ENCODE measurements around the gene OGFOD3. TPM values are rescaled to one million over a fixed set of nuclear protein-coding genes. Genes with fewer than 3 reads are reported as not detected.

OGFOD3 gene
- total and polyA plus RNA-seq, 2 donors (not counting 3 experiments of a cell fraction or from before 2014, with no cell fraction given), result 31.7 to 34.8 TPM

DNA sequence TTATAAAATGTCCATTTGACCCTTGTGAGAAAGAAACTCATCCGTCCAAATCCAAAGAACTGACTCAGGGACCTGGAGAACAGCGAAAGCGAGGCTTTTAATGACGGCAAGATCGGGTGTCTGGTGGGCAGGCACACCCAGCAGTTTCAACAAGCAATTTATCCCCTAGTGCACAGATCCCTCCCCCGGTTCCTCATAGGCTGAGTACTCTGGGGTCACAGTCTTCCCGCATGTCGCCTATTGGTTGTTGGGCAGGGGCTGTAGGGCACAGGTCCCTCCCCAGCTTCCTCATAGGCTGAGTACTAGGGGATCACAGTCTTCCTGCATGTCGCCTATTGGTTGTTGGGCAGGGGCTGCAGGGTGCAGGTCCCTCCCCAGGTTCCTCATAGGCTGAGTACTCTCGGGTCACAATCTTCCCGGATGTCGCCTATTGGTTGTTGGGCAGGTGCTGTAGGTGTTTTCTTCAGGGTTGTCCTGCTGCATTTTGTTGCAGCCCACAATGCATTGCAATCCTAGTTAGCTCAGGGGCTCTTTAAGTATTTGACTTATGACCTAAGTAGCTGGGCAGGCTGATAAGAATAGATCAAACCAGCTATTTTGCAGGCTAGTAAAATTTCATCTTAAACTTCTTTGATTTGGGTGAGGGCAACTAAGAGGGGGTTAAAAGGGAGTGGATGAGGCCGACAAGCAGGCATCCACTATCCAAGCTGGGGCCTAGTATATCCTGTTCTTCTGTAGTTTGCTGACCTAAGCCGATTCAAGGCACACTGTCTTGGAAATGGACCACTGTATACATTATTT is 50.5 kb downstream of the OGFOD3 start:
- no peaks in the 10 kb centered on the region for H3K79me2 ChIP-seq (ENCODE audit: control insufficient read depth, insufficient read depth, low read length)
- H3K9me1 ChIP-seq (replicated peaks; ENCODE audit: control insufficient read depth, extremely low read depth, insufficient read depth, low read length), result no peaks in the 10 kb centered on the region
- H3K27me3 ChIP-seq (ENCODE audit: control insufficient read depth in 2 of 2, insufficient read depth in 2 of 2, low read length in 2 of 2), result peaks cover 26 to 27% of the 10 kb centered on the region in 2 experiments
- TF ChIP-seq POLR2A (IDR thresholded peaks at IDR 0.05; ENCODE audit: low read depth, low read length), result no peak
- TF ChIP-seq, protein P1, sequence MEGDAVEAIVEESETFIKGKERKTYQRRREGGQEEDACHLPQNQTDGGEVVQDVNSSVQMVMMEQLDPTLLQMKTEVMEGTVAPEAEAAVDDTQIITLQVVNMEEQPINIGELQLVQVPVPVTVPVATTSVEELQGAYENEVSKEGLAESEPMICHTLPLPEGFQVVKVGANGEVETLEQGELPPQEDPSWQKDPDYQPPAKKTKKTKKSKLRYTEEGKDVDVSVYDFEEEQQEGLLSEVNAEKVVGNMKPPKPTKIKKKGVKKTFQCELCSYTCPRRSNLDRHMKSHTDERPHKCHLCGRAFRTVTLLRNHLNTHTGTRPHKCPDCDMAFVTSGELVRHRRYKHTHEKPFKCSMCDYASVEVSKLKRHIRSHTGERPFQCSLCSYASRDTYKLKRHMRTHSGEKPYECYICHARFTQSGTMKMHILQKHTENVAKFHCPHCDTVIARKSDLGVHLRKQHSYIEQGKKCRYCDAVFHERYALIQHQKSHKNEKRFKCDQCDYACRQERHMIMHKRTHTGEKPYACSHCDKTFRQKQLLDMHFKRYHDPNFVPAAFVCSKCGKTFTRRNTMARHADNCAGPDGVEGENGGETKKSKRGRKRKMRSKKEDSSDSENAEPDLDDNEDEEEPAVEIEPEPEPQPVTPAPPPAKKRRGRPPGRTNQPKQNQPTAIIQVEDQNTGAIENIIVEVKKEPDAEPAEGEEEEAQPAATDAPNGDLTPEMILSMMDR (IDR thresholded peaks at IDR 0.05; ENCODE audit: extremely low read depth in 1 of 2, insufficient read depth in 1 of 2, low read depth in 1 of 2, low read length in 2 of 2), result no peak
- TF ChIP-seq JUN (IDR thresholded peaks at IDR 0.05; ENCODE audit: borderline replicate concordance, insufficient read depth, insufficient read length, low read depth), result no peak
- TF ChIP-seq FOS (IDR thresholded peaks at IDR 0.05; ENCODE audit: borderline replicate concordance, insufficient read depth, low read length), result no peak
- no peak for TF ChIP-seq POLR2AphosphoS5 (IDR thresholded peaks at IDR 0.05; ENCODE audit: insufficient read depth, low read depth, low read length)
- TF ChIP-seq GATA2 (IDR thresholded peaks at IDR 0.05; ENCODE audit: insufficient read depth, insufficient read length, low read depth, low read length), result no peak
- no peak for TF ChIP-seq MYC (IDR thresholded peaks at IDR 0.05; ENCODE audit: low read depth, low read length)
- TF ChIP-seq EZH2 (IDR thresholded peaks at IDR 0.05; ENCODE audit: borderline replicate concordance, low read depth, low read length, severe bottlenecking), result no peak
- TF ChIP-seq, protein P2, sequence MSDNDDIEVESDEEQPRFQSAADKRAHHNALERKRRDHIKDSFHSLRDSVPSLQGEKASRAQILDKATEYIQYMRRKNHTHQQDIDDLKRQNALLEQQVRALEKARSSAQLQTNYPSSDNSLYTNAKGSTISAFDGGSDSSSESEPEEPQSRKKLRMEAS (IDR thresholded peaks at IDR 0.05; ENCODE audit: insufficient read depth, insufficient read length), result no peak
- H3K4me3 ChIP-seq (replicated peaks in 1 of 3; ENCODE audit: insufficient read depth in 1 of 3, low read depth in 1 of 3, low read length in 3 of 3), result no peak overlapping the region
- DNase-seq (ENCODE audit: low read depth, low spot score) (no peak), FAIRE-seq (no peak)
- no peak overlapping the region for H3K27ac ChIP-seq (ENCODE audit: insufficient read depth, low read depth, low read length)
- H2AFZ ChIP-seq (ENCODE audit: low read depth, low read length), result no peak overlapping the region
- no TSS peak for BruUV-seq (replicated peaks)
- no peak overlapping the region for H3K9ac ChIP-seq (replicated peaks; ENCODE audit: extremely low read depth, insufficient read depth, low read length)
- H3K9me3 ChIP-seq (replicated peaks; ENCODE audit: control insufficient read depth, insufficient read depth, low read length), result no peaks in the 10 kb centered on the region
- dilution Hi-C loops (cut with MboI; ENCODE audit: extremely low pct_ligation_motif_present, low sequenced_read_pairs) (no loop called here), intact Hi-C loops (cut with micrococcal nuclease) (no loop called here)
- POLR2A ChIA-PET, result no interaction called here
- no peaks in the 10 kb centered on the region for H3K4me1 ChIP-seq (ENCODE audit: control insufficient read depth, extremely low read depth, insufficient read depth, low read length)
- H4K20me1 ChIP-seq (replicated peaks; ENCODE audit: control insufficient read depth, extremely low read depth, insufficient read depth, low read length), result no peaks in the 10 kb centered on the region
- CTCF ChIA-PET, result no interaction called here
- H3K36me3 ChIP-seq (ENCODE audit: control insufficient read depth in 2 of 2, extremely low read depth in 1 of 2, insufficient read depth in 2 of 2, low read length in 2 of 2), result no peaks in the 10 kb centered on the region
- no peak overlapping the region for H3K4me2 ChIP-seq (ENCODE audit: insufficient read depth, low read length)

Measured in endothelial cell of umbilical vein (primary cell).